GM18951 (cell line): ENCODE measurements around the gene MYO1G.
A peak's percentile ranks its signal among the peaks of the same experiment; 100 is the strongest.
"Not testable (repeated sequence)": the region's sequence is repeated elsewhere in the genome, so short reads cannot be mapped to it uniquely, and the experiment has no call there.

Experiments
- POLR2A ChIP-seq: IDR thresholded peaks from 4 replicates; pipeline ENCODE4 v1.6.1; 2011; ENCODE audit warnings: mild to moderate bottlenecking; ENCODE audit not compliant: insufficient read length, insufficient read depth; ENCODE audit errors: extremely low read depth
- in situ Hi-C: fragments of 300-500 bp; cut with MboI; formaldehyde crosslinking; loops from one replicate; pipeline ENCODE4 v1.12.0; 2022; ENCODE audit warnings: low sequenced_read_pairs, mixed read lengths, inconsistent platforms; ENCODE audit not compliant: unreplicated experiment

MYO1G gene

DNA sequence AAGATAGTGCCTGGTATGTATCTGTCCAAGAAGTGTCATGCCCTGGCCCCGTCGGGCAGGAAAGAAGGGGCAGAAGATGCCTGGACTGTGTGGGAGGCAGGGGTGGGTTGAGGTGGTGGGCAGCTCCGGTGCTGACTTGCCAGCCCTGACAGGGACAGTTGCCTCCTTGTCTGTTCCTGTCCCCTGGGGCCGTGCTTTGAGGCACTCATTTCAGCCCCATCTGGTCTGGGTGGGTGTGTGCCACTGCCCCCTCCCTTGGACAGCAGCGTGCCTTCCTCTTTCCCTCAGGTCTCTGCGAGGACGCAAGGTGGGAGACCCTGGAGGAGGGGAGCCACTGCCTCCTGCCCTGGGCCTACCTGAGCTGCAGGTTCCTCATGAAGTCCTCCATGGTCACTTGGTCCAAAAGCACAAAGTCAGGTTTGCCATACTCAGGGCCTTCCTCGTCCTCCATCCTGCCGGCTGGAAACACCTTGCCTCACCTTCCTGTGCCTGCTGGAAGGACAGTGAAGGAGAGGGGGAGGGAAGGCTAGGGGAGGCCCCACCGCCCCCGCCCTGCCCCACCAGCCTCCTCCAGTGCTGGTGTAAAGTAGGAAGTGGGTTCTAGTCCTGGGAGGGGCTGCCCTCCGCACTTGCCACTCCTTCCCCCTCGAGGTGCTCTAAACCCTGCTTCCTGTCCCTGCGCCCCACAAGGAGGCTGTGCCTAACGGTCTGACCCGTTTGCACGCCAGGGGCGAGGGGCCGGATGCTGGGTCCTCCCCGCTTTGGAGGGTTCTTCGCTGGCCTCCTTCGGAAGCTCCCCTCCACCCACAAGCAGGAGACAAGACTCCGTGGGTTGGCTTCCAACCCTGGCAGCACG is at the start of gene MYO1G:
Gene MYO1G (minus strand): TSS at position 505 of the 856 bp plus-strand sequence. CDS start 54 bp downstream, at position 451.
- TF ChIP-seq POLR2A = peak; percentile 72
- in situ Hi-C loops = no loop called here

- TF ChIP-seq POLR2A = no peak
- in situ Hi-C loops = no loop called here
Observed at GRCh38 chr7:45028138-45028919, 49.5 kb upstream of the MYO1G start.

DNA sequence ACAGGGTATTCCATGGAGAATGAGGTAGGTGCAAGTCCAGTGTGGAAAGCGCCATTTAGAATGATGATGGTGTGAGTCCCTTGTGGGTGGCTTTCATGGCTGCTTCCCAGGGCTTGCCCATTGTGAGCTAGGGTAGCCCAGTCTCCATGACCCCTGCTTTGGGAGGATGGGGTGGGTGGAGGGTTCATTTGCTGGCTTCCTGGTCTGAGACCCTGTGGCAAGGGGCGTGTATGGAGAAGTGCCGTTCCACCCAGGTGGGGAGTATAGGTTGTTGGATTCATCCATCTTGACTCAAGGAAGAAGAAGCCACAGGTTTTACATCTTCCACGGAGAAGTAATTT is 48.9 kb upstream of the MYO1G start:
- TF ChIP-seq POLR2A = no peak
- in situ Hi-C loops = no loop called here

- TF ChIP-seq POLR2A = peak; percentile 21
- in situ Hi-C loops = no loop called here
Observed at GRCh38 chr7:45026984-45027773, 48.4 kb upstream of the MYO1G start.

- in situ Hi-C loops = no loop called here
- no peak for TF ChIP-seq POLR2A
Observed at GRCh38 chr7:45026013-45026412, 47.2 kb upstream of the MYO1G start.

DNA sequence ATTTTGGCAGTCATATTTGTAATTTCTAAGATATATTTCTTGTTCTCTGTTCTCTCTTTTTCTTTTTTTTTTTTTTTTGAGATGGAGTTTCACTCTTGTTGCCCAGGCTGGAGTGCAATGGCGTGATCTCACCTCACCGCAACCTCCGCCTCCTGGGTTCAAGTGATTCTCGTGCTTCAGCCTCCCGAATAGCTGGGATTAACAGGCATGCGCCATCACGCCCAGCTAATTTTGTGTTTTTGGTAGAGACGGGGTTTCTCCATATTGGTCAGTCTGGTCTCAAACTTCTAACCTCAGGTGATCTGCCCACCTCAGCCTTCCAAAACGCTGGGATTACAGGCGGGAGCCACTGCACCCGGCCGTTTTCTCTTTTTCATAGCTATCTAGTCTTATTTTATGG is 46.7 kb upstream of the MYO1G start:
- in situ Hi-C loops = not testable (repeated sequence)

- in situ Hi-C loops = no loop called here
Observed at GRCh38 chr7:45024126-45024744, 45.4 kb upstream of the MYO1G start.

DNA sequence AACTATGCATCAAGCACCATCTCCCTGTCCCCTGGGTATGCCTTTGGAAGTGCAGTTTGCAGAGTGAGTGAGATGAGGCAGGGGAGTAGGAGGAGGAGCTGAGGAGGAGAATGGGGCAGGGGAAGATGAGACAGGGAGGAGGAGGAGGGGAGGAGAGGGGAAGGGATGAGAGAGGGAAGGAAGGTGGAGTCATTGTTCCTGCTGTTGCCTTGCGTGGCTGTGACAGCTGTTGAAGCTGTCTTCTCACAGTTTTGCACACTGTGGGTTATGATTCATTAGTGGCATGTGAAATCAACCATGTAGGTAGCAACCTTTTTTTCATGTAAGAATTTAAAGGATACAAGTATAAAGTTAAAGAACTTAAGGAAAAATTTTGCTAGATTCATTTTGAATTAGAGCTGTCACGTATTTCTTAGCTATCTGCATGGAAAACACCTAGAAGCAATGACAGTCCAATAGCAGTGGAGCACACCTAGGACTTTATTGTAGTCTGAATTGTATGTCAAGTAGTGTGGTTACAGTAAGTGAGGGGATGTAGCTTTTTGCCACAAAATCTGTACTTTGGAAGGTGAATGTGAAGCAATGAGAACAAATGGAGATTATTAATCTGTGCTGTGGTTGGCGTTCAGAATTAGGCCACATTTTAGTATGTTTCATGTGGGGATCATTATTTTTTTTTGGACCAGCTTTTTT is 42.9 kb upstream of the MYO1G start:
- in situ Hi-C loops = no loop called here
- TF ChIP-seq POLR2A = no peak

More at GRCh38 chr7:45024126-45024744, 45.4 kb upstream of the MYO1G start:
- TF ChIP-seq POLR2A = no peak

- in situ Hi-C loops = no loop called here
- TF ChIP-seq POLR2A = no peak
Observed at GRCh38 chr7:45020915-45021314, 42.1 kb upstream of the MYO1G start.

- in situ Hi-C loops = no loop called here
- no peak for TF ChIP-seq POLR2A
Observed at GRCh38 chr7:45017253-45017652, 38.4 kb upstream of the MYO1G start.

DNA sequence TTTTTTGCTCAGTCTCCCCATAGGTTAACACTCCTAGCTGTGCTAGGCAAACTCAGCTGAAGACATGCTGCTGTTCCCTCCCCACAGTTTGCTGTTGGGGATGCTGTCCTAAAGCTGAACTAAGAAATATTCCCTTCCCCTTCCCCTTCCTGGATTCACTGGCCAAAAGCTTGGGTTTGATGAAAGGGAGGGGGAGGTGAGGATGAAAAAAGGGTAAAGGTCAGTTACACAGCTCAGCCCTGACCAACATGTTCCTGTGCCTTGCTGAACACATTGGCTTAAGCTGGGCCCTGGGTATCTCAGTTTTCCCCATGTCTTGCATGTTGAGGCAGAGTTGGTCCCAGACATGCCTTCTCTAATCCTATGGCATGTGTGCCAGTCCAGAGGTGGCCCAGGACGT is 36.5 kb upstream of the MYO1G start:
- in situ Hi-C loops = no loop called here
- no peak for TF ChIP-seq POLR2A

DNA sequence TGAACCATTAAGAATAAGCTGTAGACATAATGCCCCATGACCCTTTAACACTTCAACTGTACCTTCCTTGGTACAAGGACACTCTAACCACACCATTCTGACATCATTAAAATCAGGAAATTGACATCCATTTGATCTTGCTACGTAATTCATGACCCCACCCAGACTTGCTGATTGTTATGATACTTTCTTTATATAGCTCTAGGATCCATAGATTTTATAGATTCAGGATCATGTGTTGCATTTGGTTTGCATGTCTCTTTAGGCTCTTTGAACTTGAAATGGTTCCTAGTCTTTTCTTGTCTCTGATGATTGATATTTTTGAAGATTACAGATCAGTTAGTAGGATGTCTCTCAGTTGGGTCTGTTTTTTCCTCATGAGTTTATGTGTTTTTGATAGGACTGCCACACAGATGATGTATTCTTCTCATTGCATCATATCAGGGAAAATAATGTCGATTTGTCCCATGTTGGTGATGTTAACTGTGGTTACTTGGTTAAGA is 34.7 kb upstream of the MYO1G start:
- in situ Hi-C loops = no loop called here
- TF ChIP-seq POLR2A = no peak
